Mucosa of rectum (tissue), 2 donors: ENCODE measurements around the gene DPYSL5.

Source experiments
- H3K27ac ChIP-seq, 2 donors: one replicate each; pipeline ENCODE4 v1.7.0; 2013; ENCODE audit warnings: inconsistent platforms in 2 of 2, low read depth in 2 of 2, low read length in 2 of 2
- H3K27me3 ChIP-seq, 2 donors: one replicate each; pipeline ENCODE4 v1.7.0; 2013; ENCODE audit warnings: low read length in 2 of 2; ENCODE audit not compliant: control insufficient read depth in 2 of 2, insufficient read depth in 2 of 2
- H3K36me3 ChIP-seq, 2 donors: one replicate each; pipeline ENCODE4 v1.7.0; 2013; ENCODE audit warnings: low read length in 2 of 2; ENCODE audit not compliant: control insufficient read depth in 2 of 2, insufficient read depth in 2 of 2
- H3K4me1 ChIP-seq, 2 donors: one replicate each; pipeline ENCODE4 v1.7.0; 2013; ENCODE audit warnings: low read length in 2 of 2, mild to moderate bottlenecking in 1 of 2; ENCODE audit not compliant: control insufficient read depth in 2 of 2, insufficient read depth in 2 of 2
- H3K4me3 ChIP-seq, 2 donors: one replicate each; pipeline ENCODE4 v1.7.0; 2013; ENCODE audit warnings: low read length in 2 of 2
- H3K9ac ChIP-seq, 2 donors: one replicate each; pipeline ENCODE4 v1.7.0; 2013; ENCODE audit warnings: low read length in 2 of 2, low read depth in 1 of 2, mild to moderate bottlenecking in 1 of 2
- H3K9me3 ChIP-seq, 2 donors: one replicate each; pipeline ENCODE4 v1.7.0; 2013; ENCODE audit warnings: low read length in 2 of 2; ENCODE audit not compliant: control insufficient read depth in 2 of 2
- donor health status: healthy.
- donor health status: Normal muscosa, but diverticular disease.

The DPYSL5 gene

DNA sequence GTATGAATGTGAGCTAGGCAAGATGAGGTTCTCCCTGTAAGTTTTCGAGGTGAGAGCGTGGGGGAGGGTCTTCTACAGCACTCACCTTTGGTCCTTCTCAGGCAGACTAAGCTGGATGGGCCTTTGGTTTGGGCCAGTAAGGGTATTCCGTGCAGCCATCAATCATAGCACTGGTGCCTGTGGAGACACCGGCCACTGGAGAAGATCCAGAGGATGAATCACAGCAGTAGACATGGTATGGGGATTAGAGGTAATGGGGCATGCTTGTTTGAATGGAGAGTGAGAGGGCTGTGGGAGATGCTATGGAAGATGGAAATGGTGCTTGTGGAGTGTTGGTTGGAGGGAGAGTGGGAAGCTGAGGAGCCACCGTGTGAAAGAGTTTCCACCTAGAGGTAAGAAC lies 138.6 kb downstream of the DPYSL5 start:
- H3K27ac ChIP-seq = no peak overlapping the region
- no peak overlapping the region for H3K9ac ChIP-seq
- no peak overlapping the region for H3K4me3 ChIP-seq
- no peaks in the 10 kb centered on the region for H3K27me3 ChIP-seq
- peaks cover 0 to 7% of the 10 kb centered on the region in 2 donors for H3K36me3 ChIP-seq
- peaks cover 9 to 13% of the 10 kb centered on the region in 2 donors for H3K4me1 ChIP-seq
- H3K9me3 ChIP-seq = no peaks in the 10 kb centered on the region

DNA sequence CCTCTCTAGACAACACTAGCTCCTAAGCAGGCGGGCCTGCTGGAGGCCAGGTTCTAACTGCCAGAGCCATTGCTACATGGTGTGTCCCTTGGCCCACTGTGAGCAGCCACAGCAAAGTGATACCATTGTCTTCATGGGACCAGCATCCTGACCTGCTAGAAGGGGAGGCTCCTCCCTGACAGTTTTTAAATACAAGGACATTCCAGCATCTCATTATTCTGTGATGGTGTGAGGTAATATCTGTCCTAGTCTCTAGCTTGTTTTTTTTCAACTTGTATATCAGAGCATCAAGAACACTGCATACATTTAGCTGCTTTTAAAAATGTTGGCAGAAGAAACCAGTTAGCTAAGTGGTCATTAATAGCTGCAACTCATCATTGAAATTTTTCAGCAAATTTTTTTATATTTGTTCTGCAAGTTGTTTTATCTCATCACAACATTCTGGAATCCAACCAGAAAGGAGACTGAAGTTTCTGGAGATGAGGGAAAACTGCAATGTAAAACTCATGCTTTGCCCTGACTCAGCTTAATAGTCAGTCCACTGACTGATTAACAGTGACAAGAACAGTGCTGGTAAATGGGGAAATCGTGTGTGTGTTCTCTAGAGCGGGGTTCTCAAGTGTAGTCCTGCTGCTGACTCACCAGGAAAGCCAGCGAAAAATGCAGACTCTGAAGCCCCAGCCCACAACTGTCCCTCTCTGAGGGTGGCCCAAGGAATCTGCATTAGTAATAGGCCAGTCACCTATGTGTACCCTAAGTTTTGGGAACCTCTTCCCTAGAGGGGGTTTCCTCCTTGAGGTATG lies 140.3 kb downstream of the DPYSL5 start:
- no peaks in the 10 kb centered on the region for H3K27me3 ChIP-seq
- H3K9ac ChIP-seq = no peak overlapping the region
- no peak overlapping the region for H3K27ac ChIP-seq
- no peaks in the 10 kb centered on the region for H3K9me3 ChIP-seq
- H3K4me1 ChIP-seq = no peaks in the 10 kb centered on the region
- H3K36me3 ChIP-seq = peaks cover 0 to 7% of the 10 kb centered on the region in 2 donors
- no peak overlapping the region for H3K4me3 ChIP-seq

DNA sequence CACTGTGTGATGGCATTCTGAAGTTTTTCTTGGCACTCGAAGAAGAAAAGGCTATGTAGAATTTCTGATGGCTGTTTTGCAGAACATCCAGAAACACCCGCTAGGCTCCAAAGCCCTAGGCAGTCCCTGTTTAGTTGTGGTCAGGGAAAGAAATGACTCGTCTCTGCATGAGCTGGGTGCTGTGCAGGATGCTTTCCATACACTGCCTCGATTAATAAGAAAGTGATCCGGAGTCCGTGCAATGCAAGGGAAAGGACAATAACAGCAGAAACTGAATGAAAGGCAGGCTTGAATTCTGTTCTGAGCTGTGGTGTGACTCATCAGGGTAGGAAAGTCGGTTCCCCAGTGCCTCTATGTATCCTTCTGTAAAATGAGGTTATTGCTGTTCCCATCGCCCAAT lies 141.2 kb downstream of the DPYSL5 start:
- H3K4me1 ChIP-seq = no peaks in the 10 kb centered on the region

DNA sequence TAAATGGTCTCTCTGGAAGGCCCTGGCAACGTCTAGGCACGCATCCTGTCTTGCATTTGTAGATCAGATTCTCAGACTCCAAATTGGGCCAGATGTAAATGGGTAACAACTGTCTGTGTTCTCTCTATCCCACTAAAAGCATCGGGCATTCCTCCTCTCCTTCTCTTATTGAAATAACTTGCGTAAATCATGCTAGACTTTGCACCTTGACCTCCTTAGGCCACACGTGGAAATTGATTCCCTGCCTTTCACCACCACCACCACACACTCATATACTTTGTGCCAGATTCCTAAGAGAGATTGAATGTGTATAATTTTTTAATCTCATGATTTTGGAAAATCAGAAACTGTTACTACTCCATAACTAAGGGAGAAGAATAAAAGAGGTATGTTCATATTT lies 143.8 kb downstream of the DPYSL5 start:
- H3K27ac ChIP-seq = no peak overlapping the region
- H3K4me3 ChIP-seq = no peak overlapping the region
- no peak overlapping the region for H3K9ac ChIP-seq
- peaks cover 0 to 1% of the 10 kb centered on the region in 2 donors for H3K36me3 ChIP-seq
- H3K27me3 ChIP-seq = no peaks in the 10 kb centered on the region
- no peaks in the 10 kb centered on the region for H3K4me1 ChIP-seq
- H3K9me3 ChIP-seq = no peaks in the 10 kb centered on the region

More for the DNA sequence above, 141.2 kb downstream of the DPYSL5 start:
- H3K36me3 ChIP-seq = peaks cover 0 to 7% of the 10 kb centered on the region in 2 donors
- no peaks in the 10 kb centered on the region for H3K27me3 ChIP-seq
- no peak overlapping the region for H3K4me3 ChIP-seq
- no peak overlapping the region for H3K27ac ChIP-seq
- no peaks in the 10 kb centered on the region for H3K9me3 ChIP-seq
- no peak overlapping the region for H3K9ac ChIP-seq

DNA sequence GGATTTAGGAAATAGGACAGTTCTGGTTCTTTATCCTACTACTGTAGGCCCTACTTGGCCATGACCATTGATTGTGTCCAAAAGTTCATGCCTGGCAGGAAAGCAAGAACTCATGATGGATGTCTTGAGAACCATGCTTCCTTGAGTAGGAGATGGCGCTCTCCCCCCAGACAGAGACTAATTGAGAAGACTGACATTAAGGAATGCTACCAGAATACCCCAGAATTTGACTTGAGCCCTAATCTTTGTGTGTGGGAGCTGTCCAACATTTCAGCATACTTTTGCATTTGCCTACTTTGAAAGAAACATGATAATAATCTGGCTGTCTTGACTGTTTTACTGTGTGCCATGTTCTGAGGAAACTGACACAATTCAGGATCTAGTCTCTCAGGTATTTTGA lies 145.8 kb downstream of the DPYSL5 start:
- H3K27me3 ChIP-seq = no peaks in the 10 kb centered on the region
- H3K36me3 ChIP-seq = no peaks in the 10 kb centered on the region
- no peak overlapping the region for H3K27ac ChIP-seq
- H3K4me1 ChIP-seq = no peaks in the 10 kb centered on the region
- no peak overlapping the region for H3K4me3 ChIP-seq
- no peak overlapping the region for H3K9ac ChIP-seq
- H3K9me3 ChIP-seq = no peaks in the 10 kb centered on the region

DNA sequence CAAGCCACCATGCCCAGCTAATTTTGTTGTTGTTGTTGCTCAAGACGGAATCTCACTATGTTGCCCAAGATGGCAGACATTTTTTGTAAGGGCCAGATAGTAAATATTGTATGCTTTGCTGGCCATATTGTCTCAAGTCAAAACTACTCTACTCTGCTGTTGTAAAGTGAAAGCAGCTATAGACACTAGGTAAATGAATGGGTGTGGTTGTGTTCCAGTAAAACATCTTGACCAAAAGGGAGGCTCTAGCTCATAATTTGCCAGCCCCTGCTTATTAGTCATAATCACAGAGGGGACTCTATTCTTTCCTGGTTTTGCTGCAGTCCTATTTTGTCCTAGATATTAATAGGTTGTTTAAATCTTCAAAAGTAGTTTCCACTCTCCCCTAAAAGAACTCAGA lies 147.1 kb downstream of the DPYSL5 start:
- Histone ChIP-seq H3K4me3 (no peak overlapping the region), H3K9me3 (no peaks in the 10 kb centered on the region), H3K9ac (no peak overlapping the region), H3K27me3 (no peaks in the 10 kb centered on the region), H3K36me3 (no peaks in the 10 kb centered on the region), H3K4me1 (no peaks in the 10 kb centered on the region), H3K27ac (no peak overlapping the region)

DNA sequence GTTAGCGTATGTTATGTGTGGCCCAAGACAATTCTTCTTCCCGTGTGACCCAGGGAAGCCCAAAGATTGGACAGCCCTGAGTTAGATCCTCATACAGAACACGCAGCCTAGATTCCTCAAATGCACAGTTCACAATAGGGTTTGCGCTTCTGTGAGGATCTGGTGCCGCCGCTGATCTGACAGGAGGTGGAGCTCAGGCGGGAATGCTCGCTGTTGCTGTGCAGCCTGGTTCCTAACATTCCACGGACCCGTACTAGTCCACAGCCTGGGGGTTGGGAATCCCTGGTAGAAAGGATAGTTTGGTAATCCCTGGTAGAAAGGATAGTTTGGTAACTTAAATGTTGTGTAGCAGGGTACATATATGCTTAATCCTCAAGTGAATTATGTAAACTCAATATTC lies 149.5 kb downstream of the DPYSL5 start:
- no peaks in the 10 kb centered on the region for H3K9me3 ChIP-seq
- no peaks in the 10 kb centered on the region for H3K36me3 ChIP-seq
- H3K27ac ChIP-seq = no peak overlapping the region
- no peak overlapping the region for H3K4me3 ChIP-seq
- H3K9ac ChIP-seq = no peak overlapping the region
- H3K27me3 ChIP-seq = no peaks in the 10 kb centered on the region
- no peaks in the 10 kb centered on the region for H3K4me1 ChIP-seq

DNA sequence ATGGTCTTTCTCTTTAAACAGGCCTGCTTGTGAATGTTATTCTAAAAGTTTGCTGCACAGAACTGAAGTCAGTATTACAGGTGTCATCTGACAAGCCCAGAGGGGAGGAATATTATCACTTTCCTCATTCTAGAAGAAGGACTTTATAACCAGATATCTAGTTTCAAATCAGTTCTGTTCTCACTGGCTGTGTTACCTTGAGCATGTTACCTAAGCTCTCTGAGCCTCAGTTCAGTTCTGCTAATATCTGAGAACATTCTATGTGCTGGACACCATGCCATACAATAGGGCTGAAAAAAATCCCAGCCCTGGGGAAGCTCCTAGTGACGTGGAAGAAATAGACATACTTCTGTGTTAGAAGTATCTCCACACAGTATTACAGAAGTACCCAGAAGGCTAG lies 150.4 kb downstream of the DPYSL5 start:
- H3K9ac ChIP-seq = no peak overlapping the region
- H3K27me3 ChIP-seq = no peaks in the 10 kb centered on the region
- no peak overlapping the region for H3K27ac ChIP-seq
- no peak overlapping the region for H3K4me3 ChIP-seq
- no peaks in the 10 kb centered on the region for H3K9me3 ChIP-seq
- H3K4me1 ChIP-seq = no peaks in the 10 kb centered on the region
- H3K36me3 ChIP-seq = no peaks in the 10 kb centered on the region
